Liver (tissue), 9 donors: ENCODE results near the gene FRMPD4. TPM values are rescaled to one million over a fixed set of nuclear protein-coding genes. Genes with fewer than 3 reads are reported as not detected.

Experiments
- DNase-seq: peaks from one replicate; pipeline ENCODE4 v3.0.0-alpha.2; 2017; ENCODE audit warnings: low spot score
- H3K27ac ChIP-seq, 2 donors: one replicate each; pipeline ENCODE4 v1.7.0; 2013; ENCODE audit warnings: inconsistent platforms in 2 of 2, low read length in 2 of 2, control low read depth in 1 of 2, low read depth in 1 of 2, mild to moderate bottlenecking in 1 of 2
- H3K27me3 ChIP-seq, 4 donors: one replicate each; pipeline versions ENCODE4 v1.6.1 to v1.7.0; 2013; ENCODE audit warnings: low read length in 3 of 4, inconsistent platforms in 1 of 4, mild to moderate bottlenecking in 1 of 4, moderate library complexity in 1 of 4; ENCODE audit not compliant: control insufficient read depth in 4 of 4, insufficient read depth in 4 of 4
- H3K36me3 ChIP-seq, 4 donors: one replicate each; pipeline versions ENCODE4 v1.6.1 to v1.7.0; 2013; ENCODE audit warnings: low read length in 3 of 4, mild to moderate bottlenecking in 3 of 4, low read depth in 1 of 4, moderate library complexity in 1 of 4; ENCODE audit not compliant: control insufficient read depth in 4 of 4, insufficient read depth in 3 of 4
- H3K4me1 ChIP-seq, 4 donors: one replicate each; pipeline versions ENCODE4 v1.6.1 to v1.7.0; 2013; ENCODE audit warnings: low read length in 3 of 4, mild to moderate bottlenecking in 3 of 4, moderate library complexity in 1 of 4; ENCODE audit not compliant: control insufficient read depth in 4 of 4, insufficient read depth in 4 of 4
- H3K4me3 ChIP-seq, 3 donors: one replicate each; pipeline versions ENCODE4 v1.6.1 to v1.7.0; 2013; ENCODE audit warnings: low read length in 3 of 3, control low read depth in 1 of 3, low read depth in 1 of 3, mild to moderate bottlenecking in 1 of 3
- H3K9ac ChIP-seq, 2 donors: one replicate each; pipeline ENCODE4 v1.7.0; 2013; ENCODE audit warnings: low read length in 2 of 2, mild to moderate bottlenecking in 2 of 2, moderate library complexity in 2 of 2, control low read depth in 1 of 2, low read depth in 1 of 2
- H3K9me3 ChIP-seq, 4 donors: one replicate each; pipeline versions ENCODE4 v1.6.1 to v1.7.0; 2013; ENCODE audit warnings: low read length in 3 of 4; ENCODE audit not compliant: control insufficient read depth in 4 of 4
- ATF3 ChIP-seq: IDR thresholded peaks from 2 replicates; pipeline ENCODE4 v1.6.1; 2016; ENCODE audit warnings: antibody characterized with exemption
- CTCF ChIP-seq: fragments of 150-350 bp; IDR thresholded peaks from 2 replicates; pipeline ENCODE4 v1.5.1; 2017; ENCODE audit warnings: improper control_type of control experiment, low read depth, low read length; ENCODE audit not compliant: missing input control
- EGR1 ChIP-seq, 2 donors: IDR thresholded peaks; 2 replicates each; pipeline ENCODE4 v1.6.1; 2016 to 2018; ENCODE audit warnings: antibody characterized with exemption in 2 of 2, low read depth in 2 of 2
- FOXA1 ChIP-seq: IDR thresholded peaks from 2 replicates; pipeline ENCODE4 v1.6.1; 2016; ENCODE audit warnings: antibody characterized with exemption
- FOXA2 ChIP-seq: IDR thresholded peaks from 2 replicates; pipeline ENCODE4 v1.6.1; 2016; ENCODE audit warnings: antibody characterized with exemption
- GABPA ChIP-seq, 2 donors: IDR thresholded peaks in 1 of 2; conservative IDR thresholded peaks in 1 of 2; 2 replicates each; pipeline ENCODE4 v1.6.1; 2016; ENCODE audit warnings: antibody characterized with exemption in 2 of 2, mild to moderate bottlenecking in 1 of 2, moderate library complexity in 1 of 2
- HNF4A ChIP-seq, 2 donors: conservative IDR thresholded peaks; 2 replicates each; pipeline ENCODE4 v1.6.1; 2016; ENCODE audit warnings: antibody characterized with exemption in 2 of 2, mild to moderate bottlenecking in 2 of 2
- HNF4G ChIP-seq: IDR thresholded peaks from 2 replicates; pipeline ENCODE4 v1.6.1; 2016; ENCODE audit warnings: antibody characterized with exemption
- JUND ChIP-seq, 2 donors: IDR thresholded peaks; 2 replicates each; pipeline ENCODE4 v1.6.1; 2016; ENCODE audit warnings: antibody characterized with exemption in 2 of 2
- MAX ChIP-seq: IDR thresholded peaks from 2 replicates; pipeline ENCODE4 v1.6.1; 2016; ENCODE audit warnings: antibody characterized with exemption
- NR2F2 ChIP-seq: IDR thresholded peaks from 2 replicates; pipeline ENCODE4 v1.6.1; 2016; ENCODE audit warnings: antibody characterized with exemption
- RAD21 ChIP-seq, 2 donors: IDR thresholded peaks; 2 replicates each; pipeline ENCODE4 v1.6.1; 2016; ENCODE audit warnings: antibody characterized with exemption in 2 of 2, mild to moderate bottlenecking in 2 of 2
- REST ChIP-seq: IDR thresholded peaks from 2 replicates; pipeline ENCODE4 v1.6.1; 2016; ENCODE audit warnings: antibody characterized with exemption, mild to moderate bottlenecking
- RXRA ChIP-seq, 2 donors: IDR thresholded peaks; 2 replicates each; pipeline ENCODE4 v1.6.1; 2017 to 2018; ENCODE audit warnings: antibody characterized with exemption in 2 of 2, mild to moderate bottlenecking in 1 of 2
- SP1 ChIP-seq: IDR thresholded peaks from 2 replicates; pipeline ENCODE4 v1.6.1; 2018; ENCODE audit warnings: antibody characterized with exemption, mild to moderate bottlenecking
- TAF1 ChIP-seq: conservative IDR thresholded peaks from 2 replicates; pipeline ENCODE4 v1.6.1; 2016; ENCODE audit warnings: antibody characterized with exemption, mild to moderate bottlenecking
- YY1 ChIP-seq: IDR thresholded peaks from 2 replicates; pipeline ENCODE4 v1.6.1; 2016; ENCODE audit warnings: antibody characterized with exemption, mild to moderate bottlenecking
- ZBTB33 ChIP-seq: IDR thresholded peaks from 2 replicates; pipeline ENCODE4 v1.6.1; 2016; ENCODE audit warnings: antibody characterized with exemption
- WGBS: extraction: QIAGEN DNeasy Blood & Tissue Kit; methylation state at CpG from one replicate; pipeline ENCODE4 v1.1.7; 2013; 5-methylcytosine and 5-hydroxymethylcytosine counted together
- polyA plus RNA-seq, 2 donors: library from polyadenylated mRNA; stranded (reverse) in 1 of 2; unstranded in 1 of 2; fragments of 200-250 nt in 1 of 2; fragments of >200 nt in 1 of 2; fragmentation: Nextera tagmentation in 1 of 2; extraction: Ambion mirVana in 1 of 2; gene quantifications; one replicate each; pipeline versions ENCODE4 v1.2.1 to v1.2.3, GENCODE V29; 2013 to 2015
- total RNA-seq, 2 donors: library from RNA; depleted of rRNA; stranded (reverse); fragments of >200 nt; gene quantifications; one replicate each; pipeline ENCODE4 v1.2.3, GENCODE V29; 2014
- donor health status: healthy.
- donor health status: healthy.
- donor health status: healthy.
- donor health status: healthy.
- donor health status: healthy.

Gene FRMPD4
- total and polyA plus RNA-seq, 4 donors, result 0.01 to 0.08 (median 0.03) TPM; not detected in 1

GRCh38 chrX:12690646-12691045 lies 552.4 kb downstream of the FRMPD4 start:
- H3K9me3 ChIP-seq, result no peaks in the 10 kb centered on the region
- 56% methylated on average over 3 of the region's 3 CpGs for WGBS
- no peaks in the 10 kb centered on the region for H3K36me3 ChIP-seq
- H3K27ac ChIP-seq, result no peak overlapping the region
- TF ChIP-seq JUND (IDR thresholded peaks at IDR 0.05), result no peak
- no peak for TF ChIP-seq CTCF
- TF ChIP-seq YY1, result no peak
- no peak for TF ChIP-seq RXRA (IDR thresholded peaks at IDR 0.05)
- no peak for TF ChIP-seq NR2F2
- TF ChIP-seq FOXA2, result no peak
- TF ChIP-seq MAX, result no peak
- no peak for TF ChIP-seq TAF1
- TF ChIP-seq HNF4A (conservative IDR thresholded peaks at IDR 0.05), result no peak
- no peak for TF ChIP-seq GABPA (IDR thresholded peaks at IDR 0.05 in 1 of 2, conservative IDR thresholded peaks at IDR 0.05 in 1 of 2)
- no peak for TF ChIP-seq EGR1 (IDR thresholded peaks at IDR 0.05; ENCODE audit: low read depth in 2 of 2)
- TF ChIP-seq HNF4G, result no peak
- TF ChIP-seq SP1, result no peak
- no peak for TF ChIP-seq RAD21 (IDR thresholded peaks at IDR 0.05)
- TF ChIP-seq REST, result no peak
- no peak for TF ChIP-seq ZBTB33
- no peak for TF ChIP-seq FOXA1
- no peak for TF ChIP-seq ATF3
- no peak overlapping the region for H3K9ac ChIP-seq
- no peaks in the 10 kb centered on the region for H3K4me1 ChIP-seq
- no peak for DNase-seq
- peaks cover 0 to 4% (median 0%) of the 10 kb centered on the region in 4 donors for H3K27me3 ChIP-seq
- H3K4me3 ChIP-seq, result no peak overlapping the region
